Thyroid gland (tissue), 4 donors: ENCODE results near the gene PTPRG.

Source experiments
- CTCF ChIP-seq, 6 experiments: fragments of 200-600 bp in 3 of 6; fragments of 450-650 bp in 3 of 6; sonication (generic) in 3 of 6; IDR thresholded peaks; one replicate each; pipeline ENCODE4 v1.5.1; 2016 to 2019; ENCODE audit warnings: antibody characterized with exemption in 6 of 6, mild to moderate bottlenecking in 2 of 6, inconsistent platforms in 1 of 6, moderate library complexity in 1 of 6
- POLR2A ChIP-seq, 2 donors: fragments of 450-650 bp; IDR thresholded peaks; one replicate each; pipeline ENCODE4 v1.6.1; 2017; ENCODE audit warnings: antibody characterized with exemption in 2 of 2, mild to moderate bottlenecking in 2 of 2, moderate library complexity in 1 of 2

- TF ChIP-seq POLR2A (IDR thresholded peaks at IDR 0.05) (no peak), CTCF (IDR thresholded peaks at IDR 0.05) (no peak)
Measured at GRCh38 chr3:61522060-61522459, 39.3 kb upstream of the PTPRG start.
